PC-9 (cell line): ENCODE data around the gene CRYGD.

Experiments
- CTCF ChIP-seq: fragments of 200-600 bp; sonication (generic); conservative IDR thresholded peaks from 2 replicates; pipeline ENCODE4 v1.6.1; 2017; ENCODE audit warnings: mixed run types, antibody characterized with exemption, mild to moderate bottlenecking, moderate library complexity
- EZH2 ChIP-seq: fragments of 200-600 bp; sonication (generic); IDR thresholded peaks from 2 replicates; pipeline ENCODE4 v1.8.0; 2017; ENCODE audit warnings: antibody characterized with exemption, low read depth

- TF ChIP-seq CTCF (no peak), EZH2 (no peak)
Observed at GRCh38 chr2:208172125-208172524, 47.8 kb upstream of the CRYGD start.
